HepG2 (cell line): ENCODE measurements around the gene PNKP. TPM values are rescaled to one million over a fixed set of nuclear protein-coding genes. Genes with fewer than 3 reads are reported as not detected.
A peak's percentile ranks its signal among the peaks of the same experiment; 100 is the strongest.

Experiments
- ATAC-seq: fragments of 200-7000 bp; cut with Tn5 transposase; 3 replicates; pipeline ENCODE4 v1.9.1; 2020; ENCODE audit warnings: mild to moderate bottlenecking, moderate library complexity
- BruUV-seq: library from RNA; stranded (reverse); fragments of 400-500 nt; replicated peaks from 2 replicates; lab custom pipeline; 2021; lab: Mats Ljungman, UMichigan
- CTCF ChIA-PET: fragments of 300-600 bp; formaldehyde crosslinking; extraction: SDS; loops from one replicate; lab custom pipeline; 2021; ENCODE audit warnings: low total read pairs, inconsistent platforms, low intra/inter-chr PET ratio; lab: Yijun Ruan, JAX
- POLR2A ChIA-PET: fragments of 350-600 bp; sonication (Branson Sonifier 250); formaldehyde crosslinking; loops from one replicate; lab custom pipeline; 2020; ENCODE audit warnings: antibody characterized with exemption, inconsistent platforms; lab: Yijun Ruan, JAX
- DNase-seq: peaks from one replicate; pipeline ENCODE4 v3.0.0-alpha.2; 2015; ENCODE audit warnings: low spot score
- FAIRE-seq: peaks from 3 replicates; lab custom pipeline; 2011; peaks lifted over from hg19 to GRCh38; lab: Jason Lieb, UNC
- H2AFZ ChIP-seq: one replicate; pipeline ENCODE4 v1.6.1; 2011; ENCODE audit warnings: low read length, inconsistent platforms
- H3K27ac ChIP-seq: fragments of 300-600 bp; 3 replicates; pipeline ENCODE4 v1.8.0; 2011; ENCODE audit warnings: mixed run types, mild to moderate bottlenecking, mixed read lengths, low read length, inconsistent platforms; ENCODE audit not compliant: insufficient read depth; ENCODE audit errors: extremely low read length
- H3K27me3 ChIP-seq, 2 experiments: fragments of 200-600 bp in 1 of 2; 2 replicates in 1 of 2; 3 replicates in 1 of 2; pipeline versions ENCODE4 v1.6.0 to v1.8.0; 2011; ENCODE audit warnings: low read length in 2 of 2, mild to moderate bottlenecking in 2 of 2, moderate library complexity in 2 of 2, inconsistent platforms in 1 of 2; ENCODE audit not compliant: insufficient read depth in 2 of 2, control insufficient read depth in 1 of 2
- H3K36me3 ChIP-seq, 2 experiments: fragments of 200-600 bp in 1 of 2; replicated peaks in 1 of 2; 2 replicates in 1 of 2; 3 replicates in 1 of 2; pipeline versions ENCODE4 v1.5.1 to v1.8.0; 2011; ENCODE audit warnings: low read length in 2 of 2, inconsistent platforms in 1 of 2; ENCODE audit not compliant: insufficient read depth in 2 of 2, control insufficient read depth in 1 of 2
- H3K4me1 ChIP-seq: 2 replicates; pipeline ENCODE4 v1.5.1; 2012; ENCODE audit warnings: low read length, inconsistent platforms; ENCODE audit not compliant: insufficient read depth
- H3K4me2 ChIP-seq: 2 replicates; pipeline ENCODE4 v1.6.0; 2011; ENCODE audit warnings: low read depth, low read length, inconsistent platforms
- H3K4me3 ChIP-seq, 3 experiments: fragments of 200-600 bp in 1 of 3; sonication (generic), shearing (Covaris generic) in 1 of 3; replicated peaks in 1 of 3; 2 replicates each; pipeline ENCODE4 v1.5.1; 2011 to 2016; ENCODE audit warnings: low read length in 3 of 3, inconsistent platforms in 2 of 3, low read depth in 2 of 3, mild to moderate bottlenecking in 2 of 3, control low read depth in 1 of 3, mixed read lengths in 1 of 3; ENCODE audit not compliant: insufficient read depth in 1 of 3
- H3K79me2 ChIP-seq: one replicate; pipeline ENCODE4 v1.6.1; 2011; ENCODE audit warnings: low read length, inconsistent platforms; ENCODE audit not compliant: insufficient read depth
- H3K9ac ChIP-seq: 2 replicates; pipeline ENCODE4 v1.6.0; 2011; ENCODE audit warnings: mild to moderate bottlenecking, low read depth, low read length, inconsistent platforms; ENCODE audit not compliant: insufficient read depth
- H3K9me3 ChIP-seq: 2 replicates; pipeline ENCODE4 v1.5.1; 2012; ENCODE audit warnings: mild to moderate bottlenecking, low read length
- H4K20me1 ChIP-seq: 2 replicates; pipeline ENCODE4 v1.6.0; 2011; ENCODE audit warnings: inconsistent platforms, mild to moderate bottlenecking, low read length, moderate library complexity; ENCODE audit not compliant: insufficient read depth
- CEBPZ ChIP-seq: IDR thresholded peaks from 2 replicates; pipeline ENCODE4 v1.6.1; 2012; ENCODE audit warnings: low read length, improper control_type of control experiment
- DBP ChIP-seq: sonication (generic); formaldehyde crosslinking; IDR thresholded peaks from 2 replicates; pipeline ENCODE4 v1.4.0; 2020; ENCODE audit warnings: missing genetic modification reagents; ENCODE audit errors: not compliant biosample characterization
- MATR3 ChIP-seq: sonication (generic); formaldehyde crosslinking; IDR thresholded peaks from 2 replicates; pipeline ENCODE4 v1.4.0; 2020; ENCODE audit warnings: missing genetic modification reagents
- NFE2 ChIP-seq: sonication (generic); formaldehyde crosslinking; IDR thresholded peaks from 2 replicates; pipeline ENCODE4 v1.4.0; 2020; ENCODE audit warnings: missing genetic modification reagents
- TARDBP ChIP-seq: sonication (generic); formaldehyde crosslinking; IDR thresholded peaks from 2 replicates; pipeline ENCODE4 v1.8.0; 2022; ENCODE audit warnings: mild to moderate bottlenecking, missing genetic modification reagents
- ZNF101 ChIP-seq: sonication (generic); formaldehyde crosslinking; IDR thresholded peaks from 2 replicates; pipeline ENCODE4 v1.4.0; 2020; ENCODE audit warnings: mild to moderate bottlenecking, low read depth, missing genetic modification reagents, borderline replicate concordance
- ZNF432 ChIP-seq: sonication (generic); formaldehyde crosslinking; IDR thresholded peaks from 2 replicates; pipeline ENCODE4 v1.5.0; 2020; ENCODE audit warnings: missing genetic modification reagents, mild to moderate bottlenecking, borderline replicate concordance
- ZNF510 ChIP-seq: sonication (generic); formaldehyde crosslinking; IDR thresholded peaks from 2 replicates; pipeline ENCODE4 v1.4.0; 2020; ENCODE audit warnings: low read depth, mild to moderate bottlenecking, missing genetic modification reagents
- whole genome bisulfite sequencing: methylation state at CpG from one replicate; pipeline ENCODE4 v1.1.6; 2017; ENCODE audit warnings: low lambda C conversion rate; 5-methylcytosine and 5-hydroxymethylcytosine counted together
- in situ Hi-C: cut with HindIII; loops from 2 replicates; pipeline ENCODE4 v1.10.0; 2017; ENCODE audit warnings: low pct_unique_long_range_greater_than_20kb; ENCODE audit not compliant: extremely low pct_ligation_motif_present
- intact Hi-C: fragments of 100-400 bp; cut with micrococcal nuclease; formaldehyde crosslinking; loops from one replicate; pipeline ENCODE4 v1.10.0; 2022; ENCODE audit not compliant: unreplicated experiment
- polyA plus RNA-seq, 8 experiments: library from polyadenylated mRNA; depleted of rRNA in 3 of 8; stranded (reverse) in 7 of 8; unstranded in 1 of 8; fragments of >200 nt; fragmentation: Illumina TruSeq in 4 of 8; extraction: Trizol in 4 of 8; gene quantifications; 2 replicates each; pipeline versions ENCODE4 v1.2.1 to v1.2.3, GENCODE V29; 2011 to 2016; ENCODE audit warnings: low read depth in 4 of 8, missing spikeins in 1 of 8, mixed read lengths in 1 of 8; ENCODE audit not compliant: insufficient read depth in 1 of 8
- total RNA-seq, 5 experiments: library from RNA; depleted of rRNA; stranded (reverse); fragments of >200 nt; fragmentation: Illumina TruSeq; extraction: Trizol; gene quantifications; 2 replicates each; pipeline ENCODE4 v1.2.3, GENCODE V29; 2016; ENCODE audit warnings: low read depth in 1 of 5
- TF ChIP-seq, protein P1 (sequence below): sonication (generic); formaldehyde crosslinking; IDR thresholded peaks from 2 replicates; pipeline ENCODE4 v1.4.0; 2020; ENCODE audit warnings: mild to moderate bottlenecking, missing genetic modification reagents, borderline replicate concordance
- TF ChIP-seq, protein P2 (sequence below): sonication (generic); formaldehyde crosslinking; IDR thresholded peaks from 2 replicates; pipeline ENCODE4 v1.9.0; 2021; ENCODE audit warnings: missing genetic modification reagents, mild to moderate bottlenecking, borderline replicate concordance

The PNKP gene
- total and polyA plus RNA-seq, 2 of the 13 experiments (the other 11 are each of a cell fraction or from before 2014, with no cell fraction given): 12.7 to 27.1 TPM

- Histone ChIP-seq H3K4me2 (peak overlapping the region; percentile 89), H3K4me3 (peak overlapping the region; percentile 89 to 93 (median 90)), H3K27ac (no peak overlapping the region), H3K27me3 (no peaks in the 10 kb centered on the region; a peak in 1 of 5 replicates), H3K79me2 (peaks cover 24% of the 10 kb centered on the region), H3K36me3 (peaks cover 25 to 36% of the 10 kb centered on the region in 2 experiments; a peak in 4 of 5 replicates), H3K4me1 (peaks cover 30% of the 10 kb centered on the region), H2AFZ (no peak overlapping the region), H3K9me3 (no peaks in the 10 kb centered on the region), H3K9ac (peak overlapping the region; percentile 57), H4K20me1 (peaks cover 23% of the 10 kb centered on the region)
- no peak for DNase-seq
- WGBS: 78% methylated on average over 14 of the region's 14 CpGs
- intact Hi-C loops (no loop called here), in situ Hi-C loops (no loop called here)
- CTCF ChIA-PET: no interaction called here
- TSS peak; percentile 70 for BruUV-seq
- no peak for ATAC-seq
- TF ChIP-seq DBP (CRISPR knock-in tag) (no peak), ZNF432 (CRISPR knock-in tag) (no peak), CEBPZ (no peak), NFE2 (CRISPR knock-in tag) (no peak), ZNF510 (CRISPR knock-in tag) (no peak), TARDBP (CRISPR knock-in tag) (no peak), MATR3 (CRISPR knock-in tag) (no peak), ZNF101 (CRISPR knock-in tag) (no peak)
- TF ChIP-seq, protein P1, sequence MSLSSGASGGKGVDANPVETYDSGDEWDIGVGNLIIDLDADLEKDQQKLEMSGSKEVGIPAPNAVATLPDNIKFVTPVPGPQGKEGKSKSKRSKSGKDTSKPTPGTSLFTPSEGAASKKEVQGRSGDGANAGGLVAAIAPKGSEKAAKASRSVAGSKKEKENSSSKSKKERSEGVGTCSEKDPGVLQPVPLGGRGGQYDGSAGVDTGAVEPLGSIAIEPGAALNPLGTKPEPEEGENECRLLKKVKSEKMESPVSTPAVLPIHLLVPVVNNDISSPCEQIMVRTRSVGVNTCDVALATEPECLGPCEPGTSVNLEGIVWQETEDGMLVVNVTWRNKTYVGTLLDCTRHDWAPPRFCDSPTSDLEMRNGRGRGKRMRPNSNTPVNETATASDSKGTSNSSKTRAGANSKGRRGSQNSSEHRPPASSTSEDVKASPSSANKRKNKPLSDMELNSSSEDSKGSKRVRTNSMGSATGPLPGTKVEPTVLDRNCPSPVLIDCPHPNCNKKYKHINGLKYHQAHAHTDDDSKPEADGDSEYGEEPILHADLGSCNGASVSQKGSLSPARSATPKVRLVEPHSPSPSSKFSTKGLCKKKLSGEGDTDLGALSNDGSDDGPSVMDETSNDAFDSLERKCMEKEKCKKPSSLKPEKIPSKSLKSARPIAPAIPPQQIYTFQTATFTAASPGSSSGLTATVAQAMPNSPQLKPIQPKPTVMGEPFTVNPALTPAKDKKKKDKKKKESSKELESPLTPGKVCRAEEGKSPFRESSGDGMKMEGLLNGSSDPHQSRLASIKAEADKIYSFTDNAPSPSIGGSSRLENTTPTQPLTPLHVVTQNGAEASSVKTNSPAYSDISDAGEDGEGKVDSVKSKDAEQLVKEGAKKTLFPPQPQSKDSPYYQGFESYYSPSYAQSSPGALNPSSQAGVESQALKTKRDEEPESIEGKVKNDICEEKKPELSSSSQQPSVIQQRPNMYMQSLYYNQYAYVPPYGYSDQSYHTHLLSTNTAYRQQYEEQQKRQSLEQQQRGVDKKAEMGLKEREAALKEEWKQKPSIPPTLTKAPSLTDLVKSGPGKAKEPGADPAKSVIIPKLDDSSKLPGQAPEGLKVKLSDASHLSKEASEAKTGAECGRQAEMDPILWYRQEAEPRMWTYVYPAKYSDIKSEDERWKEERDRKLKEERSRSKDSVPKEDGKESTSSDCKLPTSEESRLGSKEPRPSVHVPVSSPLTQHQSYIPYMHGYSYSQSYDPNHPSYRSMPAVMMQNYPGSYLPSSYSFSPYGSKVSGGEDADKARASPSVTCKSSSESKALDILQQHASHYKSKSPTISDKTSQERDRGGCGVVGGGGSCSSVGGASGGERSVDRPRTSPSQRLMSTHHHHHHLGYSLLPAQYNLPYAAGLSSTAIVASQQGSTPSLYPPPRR (CRISPR knock-in tag): no peak
- TF ChIP-seq, protein P2, sequence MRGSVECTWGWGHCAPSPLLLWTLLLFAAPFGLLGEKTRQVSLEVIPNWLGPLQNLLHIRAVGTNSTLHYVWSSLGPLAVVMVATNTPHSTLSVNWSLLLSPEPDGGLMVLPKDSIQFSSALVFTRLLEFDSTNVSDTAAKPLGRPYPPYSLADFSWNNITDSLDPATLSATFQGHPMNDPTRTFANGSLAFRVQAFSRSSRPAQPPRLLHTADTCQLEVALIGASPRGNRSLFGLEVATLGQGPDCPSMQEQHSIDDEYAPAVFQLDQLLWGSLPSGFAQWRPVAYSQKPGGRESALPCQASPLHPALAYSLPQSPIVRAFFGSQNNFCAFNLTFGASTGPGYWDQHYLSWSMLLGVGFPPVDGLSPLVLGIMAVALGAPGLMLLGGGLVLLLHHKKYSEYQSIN: no peak
- FAIRE-seq: peak; percentile 4
- POLR2A ChIA-PET: interaction anchor here (0.6 to 3.1 kb wide), 3 partner anchors 9 to 17 kb away, joined by 3 to 29 read pairs (median 24); no protein-coding TSS in a partner anchor
These were observed 14.7 kb downstream of the PNKP start for GRCh38 chr19:49852631-49853126.
